Hepatocyte (in vitro differentiated cells): ENCODE measurements around the gene HRH4. TPM values are rescaled to one million over a fixed set of nuclear protein-coding genes. Genes with fewer than 3 reads are reported as not detected.

Experiments used
- DNase-seq: peaks from one replicate; pipeline ENCODE4 v3.0.0-alpha.2; 2016; ENCODE audit warnings: low spot score
- H2AFZ ChIP-seq: fragments of 200-600 bp; sonication (generic); 2 replicates; pipeline ENCODE4 v1.6.0; 2016; ENCODE audit warnings: antibody characterized with exemption, mild to moderate bottlenecking
- H3K27ac ChIP-seq: fragments of 200-600 bp; sonication (generic); 2 replicates; pipeline ENCODE4 v1.5.1; 2016; ENCODE audit warnings: mild to moderate bottlenecking
- H3K27me3 ChIP-seq: fragments of 200-600 bp; sonication (generic); 2 replicates; pipeline ENCODE4 v1.6.1; 2016
- H3K36me3 ChIP-seq: fragments of 200-600 bp; sonication (generic); replicated peaks from 2 replicates; pipeline ENCODE4 v1.5.1; 2016; ENCODE audit warnings: low read depth; ENCODE audit not compliant: insufficient read depth
- H3K4me1 ChIP-seq: fragments of 200-600 bp; sonication (generic); 2 replicates; pipeline ENCODE4 v1.5.1; 2016; ENCODE audit warnings: mild to moderate bottlenecking, moderate library complexity; ENCODE audit not compliant: insufficient read depth
- H3K4me2 ChIP-seq: fragments of 200-600 bp; sonication (generic); 2 replicates; pipeline ENCODE4 v1.6.0; 2016
- H3K4me3 ChIP-seq: fragments of 200-600 bp; sonication (generic); 2 replicates; pipeline ENCODE4 v1.5.1; 2016; ENCODE audit warnings: mild to moderate bottlenecking
- H3K79me2 ChIP-seq: fragments of 200-600 bp; sonication (generic); 2 replicates; pipeline ENCODE4 v1.6.0; 2017; ENCODE audit warnings: mild to moderate bottlenecking
- H3K9me2 ChIP-seq: fragments of 200-600 bp; sonication (generic); replicated peaks from 2 replicates; pipeline ENCODE4 v1.6.0; 2017; ENCODE audit warnings: mild to moderate bottlenecking; ENCODE audit not compliant: insufficient read depth
- H3K9me3 ChIP-seq: fragments of 200-600 bp; sonication (generic); 2 replicates; pipeline ENCODE4 v1.5.1; 2016; ENCODE audit warnings: low read depth, mild to moderate bottlenecking
- H4K20me1 ChIP-seq: fragments of 200-600 bp; sonication (generic); 2 replicates; pipeline ENCODE4 v1.6.0; 2016; ENCODE audit warnings: mild to moderate bottlenecking; ENCODE audit not compliant: insufficient read depth, poor library complexity, severe bottlenecking
- EZH2 ChIP-seq: fragments of 200-600 bp; sonication (generic); IDR thresholded peaks from 2 replicates; pipeline ENCODE4 v1.6.1; 2016; ENCODE audit warnings: antibody characterized with exemption, mild to moderate bottlenecking, borderline replicate concordance
- EZH2phosphoT487 ChIP-seq: fragments of 200-600 bp; sonication (generic); IDR thresholded peaks from one replicate; pipeline ENCODE4 v1.6.1; 2018; ENCODE audit warnings: antibody characterized with exemption, mild to moderate bottlenecking, low read depth, moderate library complexity; ENCODE audit not compliant: unreplicated experiment, severe bottlenecking
- WGBS: methylation state at CpG from one replicate; pipeline ENCODE4 v1.1.6; 2016; ENCODE audit warnings: low lambda C conversion rate; ENCODE audit errors: missing lambda C conversion rate; 5-methylcytosine and 5-hydroxymethylcytosine counted together
- polyA plus RNA-seq: library from polyadenylated mRNA; unstranded; fragments of >200 nt; fragmentation: Nextera tagmentation; extraction: Ambion mirVana; gene quantifications from 2 replicates; pipeline ENCODE4 v1.2.1, GENCODE V29; 2016
- total RNA-seq: library from RNA; depleted of rRNA; stranded (reverse); fragments of >200 nt; gene quantifications from 2 replicates; pipeline ENCODE4 v1.2.3, GENCODE V29; 2014
- TF ChIP-seq, protein P1 (sequence below): fragments of 200-600 bp; sonication (generic); IDR thresholded peaks from 2 replicates; pipeline ENCODE4 v1.5.1; 2016; ENCODE audit warnings: antibody characterized with exemption, mild to moderate bottlenecking; ENCODE audit not compliant: poor library complexity

HRH4 gene
- total and polyA plus RNA-seq, 2 experiments from 2014 or later = not detected

GRCh38 chr18:24446453-24446852 is 14.0 kb upstream of the HRH4 start:
- Histone ChIP-seq H3K79me2 (no peaks in the 10 kb centered on the region), H3K36me3 (no peaks in the 10 kb centered on the region), H3K9me2 (no peaks in the 10 kb centered on the region), H3K4me1 (no peaks in the 10 kb centered on the region), H3K4me3 (no peak overlapping the region), H3K9me3 (no peaks in the 10 kb centered on the region), H3K27me3 (no peaks in the 10 kb centered on the region), H3K4me2 (no peak overlapping the region), H4K20me1 (no peaks in the 10 kb centered on the region), H3K27ac (no peak overlapping the region), H2AFZ (no peak overlapping the region)
- 95% methylated on average over 1 of the region's 1 CpG for WGBS
- no peak for DNase-seq
- TF ChIP-seq EZH2phosphoT487 = no peak
- no peak for TF ChIP-seq EZH2
- TF ChIP-seq, protein P1, sequence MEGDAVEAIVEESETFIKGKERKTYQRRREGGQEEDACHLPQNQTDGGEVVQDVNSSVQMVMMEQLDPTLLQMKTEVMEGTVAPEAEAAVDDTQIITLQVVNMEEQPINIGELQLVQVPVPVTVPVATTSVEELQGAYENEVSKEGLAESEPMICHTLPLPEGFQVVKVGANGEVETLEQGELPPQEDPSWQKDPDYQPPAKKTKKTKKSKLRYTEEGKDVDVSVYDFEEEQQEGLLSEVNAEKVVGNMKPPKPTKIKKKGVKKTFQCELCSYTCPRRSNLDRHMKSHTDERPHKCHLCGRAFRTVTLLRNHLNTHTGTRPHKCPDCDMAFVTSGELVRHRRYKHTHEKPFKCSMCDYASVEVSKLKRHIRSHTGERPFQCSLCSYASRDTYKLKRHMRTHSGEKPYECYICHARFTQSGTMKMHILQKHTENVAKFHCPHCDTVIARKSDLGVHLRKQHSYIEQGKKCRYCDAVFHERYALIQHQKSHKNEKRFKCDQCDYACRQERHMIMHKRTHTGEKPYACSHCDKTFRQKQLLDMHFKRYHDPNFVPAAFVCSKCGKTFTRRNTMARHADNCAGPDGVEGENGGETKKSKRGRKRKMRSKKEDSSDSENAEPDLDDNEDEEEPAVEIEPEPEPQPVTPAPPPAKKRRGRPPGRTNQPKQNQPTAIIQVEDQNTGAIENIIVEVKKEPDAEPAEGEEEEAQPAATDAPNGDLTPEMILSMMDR = no peak

GRCh38 chr18:24446953-24447538 is 13.4 kb upstream of the HRH4 start:
- Histone ChIP-seq H3K4me3 (no peak overlapping the region), H3K4me2 (no peak overlapping the region), H3K9me3 (no peaks in the 10 kb centered on the region), H2AFZ (no peak overlapping the region), H3K79me2 (no peaks in the 10 kb centered on the region), H3K9me2 (no peaks in the 10 kb centered on the region), H3K27me3 (no peaks in the 10 kb centered on the region), H3K36me3 (no peaks in the 10 kb centered on the region), H3K27ac (no peak overlapping the region), H3K4me1 (no peaks in the 10 kb centered on the region), H4K20me1 (no peaks in the 10 kb centered on the region)
- DNase-seq = peak; percentile 27
- TF ChIP-seq, protein P1 = peak; percentile 31
- no peak for TF ChIP-seq EZH2
- 79% methylated on average over 1 of the region's 1 CpG for WGBS

- whole genome bisulfite sequencing = 100% methylated on average over 1 of the region's 1 CpG
Observed at GRCh38 chr18:24447961-24448360, 12.5 kb upstream of the HRH4 start.

DNA sequence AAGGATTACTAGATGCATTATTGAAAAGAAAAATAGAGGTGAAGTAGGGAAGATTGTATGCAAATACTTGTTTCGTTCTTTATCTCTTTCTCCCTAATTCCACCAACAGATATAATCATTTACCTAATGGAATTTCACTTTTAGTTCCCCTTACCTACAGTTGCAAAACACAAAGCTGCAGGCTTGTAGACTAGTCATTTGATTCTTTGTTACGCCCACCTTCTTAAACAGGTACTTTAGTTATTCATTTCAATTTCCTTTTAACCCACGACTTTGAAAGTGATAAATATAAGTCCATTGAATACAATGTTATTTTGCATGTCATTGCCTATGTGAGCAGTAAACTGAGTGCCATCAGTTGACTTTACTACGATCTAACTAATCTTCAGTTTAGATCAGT is 3.9 kb upstream of the HRH4 start:
- H3K79me2 ChIP-seq = no peaks in the 10 kb centered on the region
- no peak overlapping the region for H3K4me3 ChIP-seq
- no peak overlapping the region for H3K4me2 ChIP-seq
- no peaks in the 10 kb centered on the region for H3K27me3 ChIP-seq
- H4K20me1 ChIP-seq = no peaks in the 10 kb centered on the region
- H3K27ac ChIP-seq = no peak overlapping the region
- TF ChIP-seq EZH2 = no peak
- TF ChIP-seq, protein P1 = no peak
- TF ChIP-seq EZH2phosphoT487 = no peak
- H3K4me1 ChIP-seq = no peaks in the 10 kb centered on the region
- WGBS = 86% methylated on average over 4 of the region's 4 CpGs
- no peaks in the 10 kb centered on the region for H3K9me2 ChIP-seq
- no peak for DNase-seq
- H2AFZ ChIP-seq = no peak overlapping the region
- no peaks in the 10 kb centered on the region for H3K36me3 ChIP-seq
- H3K9me3 ChIP-seq = no peaks in the 10 kb centered on the region

More at GRCh38 chr18:24447961-24448360, 12.5 kb upstream of the HRH4 start:
- Histone ChIP-seq H3K4me2 (no peak overlapping the region), H3K27ac (no peak overlapping the region), H3K36me3 (no peaks in the 10 kb centered on the region), H3K4me3 (no peak overlapping the region), H4K20me1 (no peaks in the 10 kb centered on the region), H2AFZ (no peak overlapping the region), H3K27me3 (no peaks in the 10 kb centered on the region), H3K4me1 (no peaks in the 10 kb centered on the region), H3K9me3 (no peaks in the 10 kb centered on the region), H3K9me2 (no peaks in the 10 kb centered on the region), H3K79me2 (no peaks in the 10 kb centered on the region)
- DNase-seq = no peak
- no peak for TF ChIP-seq EZH2phosphoT487
- no peak for TF ChIP-seq EZH2
